Measurements from ENCODE around the gene SLC27A5.

DNA sequence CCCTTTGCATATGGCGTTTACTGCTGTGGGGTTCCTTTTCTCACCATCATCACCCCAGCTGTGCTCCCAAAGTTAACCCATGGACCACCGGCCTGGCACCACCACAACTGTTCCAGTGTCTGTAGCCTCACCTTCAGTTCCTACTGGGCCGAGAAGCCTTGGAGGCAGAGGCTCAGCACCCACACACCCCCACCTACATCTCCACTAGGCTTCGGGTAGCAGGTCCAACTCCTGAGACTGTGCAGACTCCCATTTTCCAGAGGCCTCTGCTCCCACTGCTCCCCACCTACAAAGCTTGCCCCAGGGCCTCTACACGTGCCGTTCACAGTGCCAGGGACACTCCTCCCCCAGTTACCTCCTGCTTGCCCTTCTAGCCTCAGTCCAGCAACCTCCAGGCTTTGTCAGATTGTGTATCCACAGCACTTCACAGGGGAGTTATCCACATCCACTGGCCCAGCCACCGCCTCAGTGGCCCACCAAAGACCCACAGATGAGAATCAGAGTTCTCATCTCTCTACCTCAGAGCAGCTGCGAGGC lies 14.1 kb downstream of the SLC27A5 start:
- TF ChIP-seq, protein P1, sequence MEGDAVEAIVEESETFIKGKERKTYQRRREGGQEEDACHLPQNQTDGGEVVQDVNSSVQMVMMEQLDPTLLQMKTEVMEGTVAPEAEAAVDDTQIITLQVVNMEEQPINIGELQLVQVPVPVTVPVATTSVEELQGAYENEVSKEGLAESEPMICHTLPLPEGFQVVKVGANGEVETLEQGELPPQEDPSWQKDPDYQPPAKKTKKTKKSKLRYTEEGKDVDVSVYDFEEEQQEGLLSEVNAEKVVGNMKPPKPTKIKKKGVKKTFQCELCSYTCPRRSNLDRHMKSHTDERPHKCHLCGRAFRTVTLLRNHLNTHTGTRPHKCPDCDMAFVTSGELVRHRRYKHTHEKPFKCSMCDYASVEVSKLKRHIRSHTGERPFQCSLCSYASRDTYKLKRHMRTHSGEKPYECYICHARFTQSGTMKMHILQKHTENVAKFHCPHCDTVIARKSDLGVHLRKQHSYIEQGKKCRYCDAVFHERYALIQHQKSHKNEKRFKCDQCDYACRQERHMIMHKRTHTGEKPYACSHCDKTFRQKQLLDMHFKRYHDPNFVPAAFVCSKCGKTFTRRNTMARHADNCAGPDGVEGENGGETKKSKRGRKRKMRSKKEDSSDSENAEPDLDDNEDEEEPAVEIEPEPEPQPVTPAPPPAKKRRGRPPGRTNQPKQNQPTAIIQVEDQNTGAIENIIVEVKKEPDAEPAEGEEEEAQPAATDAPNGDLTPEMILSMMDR (IDR thresholded peaks at IDR 0.05), result no peak
- no peak for TF ChIP-seq POLR2A (IDR thresholded peaks at IDR 0.05)
- no peak for TF ChIP-seq POLR2AphosphoS5 (IDR thresholded peaks at IDR 0.05; ENCODE audit: insufficient read depth in 1 of 2, low read depth in 1 of 2)

Data from vagina (tissue), 2 donors.